Measurements from ENCODE around the gene WDR72.

The WDR72 gene

DNA sequence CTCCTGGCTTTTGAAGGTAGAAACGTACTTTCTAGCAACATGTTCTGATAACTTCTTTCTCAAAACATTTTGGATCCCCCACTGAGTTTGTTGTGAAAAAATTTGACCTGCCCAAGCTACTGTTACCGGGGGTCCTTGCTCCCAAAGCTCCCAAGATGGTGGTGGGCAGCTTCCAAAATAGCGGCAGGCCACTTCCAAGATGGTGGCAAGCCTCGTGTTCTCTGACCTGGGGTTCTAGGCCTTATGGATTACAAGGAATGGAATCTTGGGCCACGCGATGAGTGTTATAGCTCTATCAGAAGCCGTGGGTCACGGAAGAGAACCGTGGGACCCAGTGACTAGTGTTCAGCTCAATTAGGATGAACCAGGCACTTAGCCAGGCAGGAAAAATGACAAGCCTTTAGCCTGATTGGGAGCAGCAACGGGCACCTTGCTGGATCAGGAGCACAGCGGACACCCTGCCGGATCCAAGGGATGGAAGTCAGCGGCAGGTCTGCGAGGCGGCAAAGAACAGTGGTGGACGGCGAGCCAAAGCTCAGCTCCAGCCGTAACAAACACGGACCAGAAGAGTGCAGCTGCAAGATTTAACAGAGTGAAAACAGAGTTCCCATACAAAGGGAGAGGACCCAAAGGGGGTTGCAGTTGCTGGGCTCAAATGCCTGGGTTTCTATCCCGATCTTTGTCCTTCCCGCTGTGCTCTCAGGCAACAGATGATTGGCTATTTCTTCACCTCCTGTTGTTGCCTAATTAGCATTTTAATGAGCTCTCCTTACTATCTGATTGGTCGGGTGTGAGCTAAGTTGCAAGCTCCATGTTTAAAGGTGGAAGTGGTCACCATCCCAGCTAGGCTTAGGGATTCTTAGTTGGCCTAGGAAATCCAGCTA, 133.3 kb downstream of the WDR72 start:
- no peaks in the 10 kb centered on the region for H3K9me3 ChIP-seq (ENCODE audit: control insufficient read depth, insufficient read depth, low read length)
- no peak overlapping the region for H3K27ac ChIP-seq (ENCODE audit: low read depth, low read length)
- H3K4me2 ChIP-seq (ENCODE audit: low read length): no peak overlapping the region

GRCh38 chr15:53625260-53625659, 134.2 kb downstream of the WDR72 start:
- Histone ChIP-seq H3K27me3 (ENCODE audit: control insufficient read depth, low read length) (no peaks in the 10 kb centered on the region), H3K9me3 (ENCODE audit: control insufficient read depth, insufficient read depth, low read length) (no peaks in the 10 kb centered on the region), H3K79me2 (ENCODE audit: control insufficient read depth, low read length) (no peaks in the 10 kb centered on the region), H3K27ac (ENCODE audit: low read depth, low read length) (no peak overlapping the region), H3K9me2 (replicated peaks; ENCODE audit: control insufficient read depth, low read length) (no peaks in the 10 kb centered on the region), H3K36me3 (ENCODE audit: control insufficient read depth, low read length) (no peaks in the 10 kb centered on the region), H3F3A (ENCODE audit: control insufficient read depth, insufficient read depth) (no peaks in the 10 kb centered on the region), H3K4me1 (ENCODE audit: control insufficient read depth, low read length) (no peaks in the 10 kb centered on the region), H3K4me3 (ENCODE audit: low read length) (no peak overlapping the region), H3K4me2 (ENCODE audit: low read length) (no peak overlapping the region), H4K20me1 (ENCODE audit: control insufficient read depth, insufficient read depth, low read depth, low read length) (no peaks in the 10 kb centered on the region)
- TF ChIP-seq EZH2phosphoT487 (IDR thresholded peaks at IDR 0.05; ENCODE audit: borderline replicate concordance, low read length) (no peak), CTCF (IDR thresholded peaks at IDR 0.05; ENCODE audit: low read depth, low read length, poor library complexity, severe bottlenecking) (no peak)

More for the DNA sequence above, 133.3 kb downstream of the WDR72 start:
- no peaks in the 10 kb centered on the region for H3K27me3 ChIP-seq (ENCODE audit: control insufficient read depth, low read length)
- no peaks in the 10 kb centered on the region for H3F3A ChIP-seq (ENCODE audit: control insufficient read depth, insufficient read depth)
- H3K9me2 ChIP-seq (replicated peaks; ENCODE audit: control insufficient read depth, low read length): no peaks in the 10 kb centered on the region
- H3K4me3 ChIP-seq (ENCODE audit: low read length): no peak overlapping the region
- TF ChIP-seq CTCF (IDR thresholded peaks at IDR 0.05; ENCODE audit: low read depth, low read length, poor library complexity, severe bottlenecking) (no peak), EZH2phosphoT487 (IDR thresholded peaks at IDR 0.05; ENCODE audit: borderline replicate concordance, low read length) (no peak)
- H3K36me3 ChIP-seq (ENCODE audit: control insufficient read depth, low read length): no peaks in the 10 kb centered on the region
- H3K79me2 ChIP-seq (ENCODE audit: control insufficient read depth, low read length): no peaks in the 10 kb centered on the region
- H4K20me1 ChIP-seq (ENCODE audit: control insufficient read depth, insufficient read depth, low read depth, low read length): no peaks in the 10 kb centered on the region
- H3K4me1 ChIP-seq (ENCODE audit: control insufficient read depth, low read length): no peaks in the 10 kb centered on the region

DNA sequence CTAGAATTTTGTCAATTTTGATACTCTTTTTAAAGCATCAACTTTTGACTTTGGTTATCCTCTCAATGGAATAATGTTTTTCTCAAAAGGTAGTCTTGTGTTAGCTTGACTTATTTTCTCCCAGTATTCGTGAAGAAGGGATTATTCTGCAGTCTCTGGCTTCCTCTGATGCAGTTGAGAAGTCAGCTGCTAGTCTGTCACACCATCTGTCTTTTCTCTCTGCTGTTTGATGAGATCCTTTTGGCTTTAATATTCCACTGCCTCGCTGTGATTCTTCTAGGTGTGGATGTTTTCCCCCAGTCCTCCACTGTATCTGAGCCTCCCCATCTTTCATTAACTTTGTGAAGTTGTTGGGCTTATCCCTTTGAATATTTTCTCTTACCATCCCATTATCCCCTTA, 141.0 kb downstream of the WDR72 start:
- H3K9me3 ChIP-seq (ENCODE audit: control insufficient read depth, insufficient read depth, low read length): no peaks in the 10 kb centered on the region
- no peaks in the 10 kb centered on the region for H4K20me1 ChIP-seq (ENCODE audit: control insufficient read depth, insufficient read depth, low read depth, low read length)
- no peaks in the 10 kb centered on the region for H3K27me3 ChIP-seq (ENCODE audit: control insufficient read depth, low read length)
- H3F3A ChIP-seq (ENCODE audit: control insufficient read depth, insufficient read depth): no peaks in the 10 kb centered on the region
- no peak overlapping the region for H3K4me2 ChIP-seq (ENCODE audit: low read length)
- no peak for TF ChIP-seq EZH2phosphoT487 (IDR thresholded peaks at IDR 0.05; ENCODE audit: borderline replicate concordance, low read length)
- TF ChIP-seq CTCF (IDR thresholded peaks at IDR 0.05; ENCODE audit: low read depth, low read length, poor library complexity, severe bottlenecking): no peak
- H3K4me3 ChIP-seq (ENCODE audit: low read length): no peak overlapping the region
- no peaks in the 10 kb centered on the region for H3K4me1 ChIP-seq (ENCODE audit: control insufficient read depth, low read length)
- H3K36me3 ChIP-seq (ENCODE audit: control insufficient read depth, low read length): no peaks in the 10 kb centered on the region
- no peaks in the 10 kb centered on the region for H3K9me2 ChIP-seq (replicated peaks; ENCODE audit: control insufficient read depth, low read length)
- no peak overlapping the region for H3K27ac ChIP-seq (ENCODE audit: low read depth, low read length)
- no peaks in the 10 kb centered on the region for H3K79me2 ChIP-seq (ENCODE audit: control insufficient read depth, low read length)
